Esophagus muscularis mucosa (tissue), 3 donors: ENCODE results near the gene DNAJC12.

ENCODE experiments used
- CTCF ChIP-seq, 3 experiments: fragments of 200-600 bp in 2 of 3; fragments of 450-650 bp in 1 of 3; sonication (generic) in 2 of 3; IDR thresholded peaks; one replicate each; pipeline ENCODE4 v1.5.1; 2017 to 2019; ENCODE audit warnings: antibody characterized with exemption in 3 of 3, mild to moderate bottlenecking in 2 of 3, moderate library complexity in 1 of 3
- POLR2A ChIP-seq: fragments of 450-650 bp; IDR thresholded peaks from one replicate; pipeline ENCODE4 v1.6.1; 2017; ENCODE audit warnings: antibody characterized with exemption, moderate library complexity, mild to moderate bottlenecking, low read depth
- POLR2AphosphoS5 ChIP-seq, 2 donors: sonication (generic); formaldehyde crosslinking; IDR thresholded peaks; one replicate each; pipeline ENCODE4 v1.6.1; 2017; ENCODE audit warnings: antibody characterized with exemption in 2 of 2

GRCh38 chr10:67804395-67804678, 33.7 kb downstream of the DNAJC12 start:
- no peak for TF ChIP-seq CTCF (IDR thresholded peaks at IDR 0.05)
- TF ChIP-seq POLR2A: no peak
- TF ChIP-seq POLR2AphosphoS5 (IDR thresholded peaks at IDR 0.05): no peak
